ENCODE data around the gene RGS6. TPM values are rescaled to one million over a fixed set of nuclear protein-coding genes. Genes with fewer than 3 reads are reported as not detected.

Gene RGS6
- total and polyA plus RNA-seq, 2 experiments from 2014 or later = not detected

- Histone ChIP-seq H3K4me1 (ENCODE audit: insufficient read depth) (no peaks in the 10 kb centered on the region), H3K4me2 (ENCODE audit: unreplicated experiment) (no peak overlapping the region), H4K20me1 (ENCODE audit: insufficient read depth) (no peaks in the 10 kb centered on the region), H3K4me3 (no peak overlapping the region), H3K27me3 (replicated peaks; ENCODE audit: insufficient read depth) (no peaks in the 10 kb centered on the region), H3K9ac (no peak overlapping the region), H3K9me2 (ENCODE audit: insufficient read depth) (no peaks in the 10 kb centered on the region), H3K27ac (no peak overlapping the region), H3K36me3 (ENCODE audit: low read depth) (no peaks in the 10 kb centered on the region), H2AFZ (no peak overlapping the region), H3K9me3 (ENCODE audit: low read depth) (no peaks in the 10 kb centered on the region), H3F3A (ENCODE audit: insufficient read depth) (no peaks in the 10 kb centered on the region), H3K79me2 (ENCODE audit: insufficient read depth) (no peaks in the 10 kb centered on the region)
- in situ Hi-C loops (cut with MboI) = no loop called here
- 49 to 57% methylated on average over 7 of the region's 7 CpGs for WGBS, 2 experiments (ENCODE audit: low coverage in 1 of 2, low lambda C conversion rate in 2 of 2, missing lambda C conversion rate in 2 of 2)
- no peak for TF ChIP-seq EZH2phosphoT487 (IDR thresholded peaks at IDR 0.05; ENCODE audit: insufficient read depth, low read depth)
- no peak for TF ChIP-seq EZH2 (IDR thresholded peaks at IDR 0.05; ENCODE audit: insufficient read depth, poor library complexity, severe bottlenecking)
- no peak for DNase-seq
Measured at GRCh38 chr14:71964716-71965115, 32.5 kb downstream of the RGS6 start.

- in situ Hi-C loops (cut with MboI) = no loop called here
Measured at GRCh38 chr14:71966528-71966927, 34.3 kb downstream of the RGS6 start.

GRCh38 chr14:71967704-71968103 lies 35.5 kb downstream of the RGS6 start:
- Histone ChIP-seq H3K27ac (no peak overlapping the region), H4K20me1 (ENCODE audit: insufficient read depth) (no peaks in the 10 kb centered on the region), H2AFZ (no peak overlapping the region), H3K27me3 (replicated peaks; ENCODE audit: insufficient read depth) (no peaks in the 10 kb centered on the region), H3K4me2 (ENCODE audit: unreplicated experiment) (no peak overlapping the region), H3K4me1 (ENCODE audit: insufficient read depth) (no peaks in the 10 kb centered on the region), H3K4me3 (no peak overlapping the region), H3F3A (ENCODE audit: insufficient read depth) (no peaks in the 10 kb centered on the region), H3K79me2 (ENCODE audit: insufficient read depth) (no peaks in the 10 kb centered on the region), H3K9me3 (ENCODE audit: low read depth) (no peaks in the 10 kb centered on the region), H3K9ac (no peak overlapping the region), H3K9me2 (ENCODE audit: insufficient read depth) (no peaks in the 10 kb centered on the region), H3K36me3 (ENCODE audit: low read depth) (no peaks in the 10 kb centered on the region)
- no peak for TF ChIP-seq EZH2 (IDR thresholded peaks at IDR 0.05; ENCODE audit: insufficient read depth, poor library complexity, severe bottlenecking)
- no peak for TF ChIP-seq EZH2phosphoT487 (IDR thresholded peaks at IDR 0.05; ENCODE audit: insufficient read depth, low read depth)
- in situ Hi-C loops (cut with MboI) = no loop called here
- WGBS, 2 experiments (ENCODE audit: low coverage in 1 of 2, low lambda C conversion rate in 2 of 2, missing lambda C conversion rate in 2 of 2) = 0% methylated on average over 1 of the region's 1 CpG
- no peak for DNase-seq

More at GRCh38 chr14:71966528-71966927, 34.3 kb downstream of the RGS6 start:
- Histone ChIP-seq H3K36me3 (ENCODE audit: low read depth) (no peaks in the 10 kb centered on the region), H4K20me1 (ENCODE audit: insufficient read depth) (no peaks in the 10 kb centered on the region), H3K9me3 (ENCODE audit: low read depth) (no peaks in the 10 kb centered on the region), H3K4me1 (ENCODE audit: insufficient read depth) (no peaks in the 10 kb centered on the region), H3K4me3 (no peak overlapping the region), H3K79me2 (ENCODE audit: insufficient read depth) (no peaks in the 10 kb centered on the region), H3K9me2 (ENCODE audit: insufficient read depth) (no peaks in the 10 kb centered on the region), H3K4me2 (ENCODE audit: unreplicated experiment) (no peak overlapping the region), H3K9ac (no peak overlapping the region), H2AFZ (no peak overlapping the region), H3F3A (ENCODE audit: insufficient read depth) (no peaks in the 10 kb centered on the region), H3K27ac (no peak overlapping the region), H3K27me3 (replicated peaks; ENCODE audit: insufficient read depth) (no peaks in the 10 kb centered on the region)
- no peak for DNase-seq
- TF ChIP-seq EZH2 (IDR thresholded peaks at IDR 0.05; ENCODE audit: insufficient read depth, poor library complexity, severe bottlenecking) (no peak), EZH2phosphoT487 (IDR thresholded peaks at IDR 0.05; ENCODE audit: insufficient read depth, low read depth) (no peak)
- 8 to 13% methylated on average over 2 of the region's 2 CpGs for WGBS, 2 experiments (ENCODE audit: low coverage in 1 of 2, low lambda C conversion rate in 2 of 2, missing lambda C conversion rate in 2 of 2)

GRCh38 chr14:71970272-71970671 lies 38.0 kb downstream of the RGS6 start:
- H4K20me1 ChIP-seq (ENCODE audit: insufficient read depth) = no peaks in the 10 kb centered on the region
- no peaks in the 10 kb centered on the region for H3K9me3 ChIP-seq (ENCODE audit: low read depth)
- no peak for DNase-seq

More at GRCh38 chr14:71970272-71970671, 38.0 kb downstream of the RGS6 start:
- Histone ChIP-seq H3K9ac (no peak overlapping the region), H2AFZ (no peak overlapping the region), H3K27me3 (replicated peaks; ENCODE audit: insufficient read depth) (no peaks in the 10 kb centered on the region), H3K79me2 (ENCODE audit: insufficient read depth) (no peaks in the 10 kb centered on the region), H3K4me1 (ENCODE audit: insufficient read depth) (no peaks in the 10 kb centered on the region), H3K27ac (no peak overlapping the region), H3F3A (ENCODE audit: insufficient read depth) (no peaks in the 10 kb centered on the region), H3K4me2 (ENCODE audit: unreplicated experiment) (no peak overlapping the region), H3K9me2 (ENCODE audit: insufficient read depth) (no peaks in the 10 kb centered on the region), H3K4me3 (no peak overlapping the region), H3K36me3 (ENCODE audit: low read depth) (no peaks in the 10 kb centered on the region)
- 15% methylated on average over 3 of the region's 3 CpGs for WGBS, 2 experiments (ENCODE audit: low coverage in 1 of 2, low lambda C conversion rate in 2 of 2, missing lambda C conversion rate in 2 of 2)
- TF ChIP-seq EZH2phosphoT487 (IDR thresholded peaks at IDR 0.05; ENCODE audit: insufficient read depth, low read depth) = no peak
- in situ Hi-C loops (cut with MboI) = no loop called here
